Ishikawa (cell line): ENCODE results near the gene RMDN3.

Experiments used
- CEBPB ChIP-seq: IDR thresholded peaks from 2 replicates; pipeline ENCODE4 v1.6.1; 2012
- CREB1 ChIP-seq: IDR thresholded peaks from 2 replicates; pipeline ENCODE4 v1.6.1; 2012; ENCODE audit warnings: low read depth
- EGR1 ChIP-seq: IDR thresholded peaks from 2 replicates; pipeline ENCODE4 v1.6.1; 2012
- EP300 ChIP-seq: IDR thresholded peaks from 2 replicates; pipeline ENCODE4 v1.6.1; 2012; ENCODE audit warnings: borderline replicate concordance
- FOXM1 ChIP-seq: IDR thresholded peaks from 2 replicates; pipeline ENCODE4 v1.6.1; 2012; ENCODE audit warnings: low read depth, borderline replicate concordance
- MAX ChIP-seq: IDR thresholded peaks from 2 replicates; pipeline ENCODE4 v1.6.1; 2012
- NFIC ChIP-seq: IDR thresholded peaks from 2 replicates; pipeline ENCODE4 v1.6.1; 2012
- RAD21 ChIP-seq: IDR thresholded peaks from 2 replicates; pipeline ENCODE4 v1.6.1; 2012; ENCODE audit warnings: low read depth
- REST ChIP-seq: IDR thresholded peaks from 2 replicates; pipeline ENCODE4 v1.6.1; 2012; ENCODE audit warnings: low read depth, mild to moderate bottlenecking
- TAF1 ChIP-seq: IDR thresholded peaks from 2 replicates; pipeline ENCODE4 v1.6.1; 2012; ENCODE audit warnings: low read depth, mild to moderate bottlenecking
- TCF12 ChIP-seq: IDR thresholded peaks from 2 replicates; pipeline ENCODE4 v1.6.1; 2012; ENCODE audit warnings: low read depth
- TEAD4 ChIP-seq: IDR thresholded peaks from 2 replicates; pipeline ENCODE4 v1.6.1; 2012
- USF1 ChIP-seq: IDR thresholded peaks from 2 replicates; pipeline ENCODE4 v1.6.1; 2012
- YY1 ChIP-seq: IDR thresholded peaks from 2 replicates; pipeline ENCODE4 v1.6.1; 2012; ENCODE audit warnings: low read depth
- ZBTB7A ChIP-seq: IDR thresholded peaks from 2 replicates; pipeline ENCODE4 v1.6.1; 2012; ENCODE audit warnings: low read depth

The RMDN3 gene

GRCh38 chr15:40714144-40714543 is 40.9 kb downstream of the RMDN3 start:
- TF ChIP-seq CEBPB: no peak
- TF ChIP-seq EP300: no peak
- no peak for TF ChIP-seq ZBTB7A
- TF ChIP-seq EGR1: no peak
- no peak for TF ChIP-seq NFIC
- TF ChIP-seq USF1: no peak
- no peak for TF ChIP-seq CREB1
- TF ChIP-seq REST: no peak
- no peak for TF ChIP-seq RAD21
- no peak for TF ChIP-seq MAX

GRCh38 chr15:40706121-40706520 is 48.9 kb downstream of the RMDN3 start:
- TF ChIP-seq EP300: no peak
- no peak for TF ChIP-seq MAX
- TF ChIP-seq FOXM1: no peak
- no peak for TF ChIP-seq YY1
- TF ChIP-seq ZBTB7A: no peak
- no peak for TF ChIP-seq CREB1
- TF ChIP-seq TCF12: no peak
- TF ChIP-seq TAF1: no peak

- TF ChIP-seq TEAD4 (no peak), RAD21 (peak; percentile 17; the same call in 1 of the 2 replicates)
Measured at GRCh38 chr15:40702077-40702476, 53.0 kb downstream of the RMDN3 start.

GRCh38 chr15:40697916-40698315 is 57.1 kb downstream of the RMDN3 start:
- no peak for TF ChIP-seq EGR1
- no peak for TF ChIP-seq ZBTB7A
- TF ChIP-seq YY1: no peak
- no peak for TF ChIP-seq USF1
- no peak for TF ChIP-seq FOXM1
- TF ChIP-seq REST: no peak
- TF ChIP-seq TCF12: no peak
- TF ChIP-seq CEBPB: no peak
- no peak for TF ChIP-seq TEAD4
- no peak for TF ChIP-seq MAX
- TF ChIP-seq TAF1: no peak

- no peak for TF ChIP-seq RAD21
- no peak for TF ChIP-seq TAF1
- TF ChIP-seq FOXM1: no peak
- TF ChIP-seq YY1: no peak
- TF ChIP-seq REST: no peak
- no peak for TF ChIP-seq EGR1
- no peak for TF ChIP-seq EP300
- no peak for TF ChIP-seq CREB1
- TF ChIP-seq USF1: no peak
- TF ChIP-seq ZBTB7A: no peak
- no peak for TF ChIP-seq TEAD4
- no peak for TF ChIP-seq TCF12
- no peak for TF ChIP-seq CEBPB
- TF ChIP-seq MAX: no peak
- TF ChIP-seq NFIC: no peak
Measured at GRCh38 chr15:40696228-40696627, 58.8 kb downstream of the RMDN3 start.
